Retina (tissue), 1 donor: Measurements from ENCODE around the gene GIGYF1.
"Not testable (repeated sequence)": the region's sequence is repeated elsewhere in the genome, so short reads cannot be mapped to it uniquely, and the experiment has no call there.

Source experiments
- DNase-seq: peaks from one replicate; pipeline ENCODE4 v3.0.0-alpha.2; 2016

GIGYF1 gene

GRCh38 chr7:100706672-100707311 lies 12.7 kb upstream of the GIGYF1 start:
- no peak for DNase-seq

- peak; percentile 97 for DNase-seq
Measured at GRCh38 chr7:100705753-100706671, 12.0 kb upstream of the GIGYF1 start, which contains the start of gene POP7. Gene POP7 (plus strand): TSS chr7:100706121. CDS start chr7:100706831, 710 bp downstream.

GRCh38 chr7:100705320-100705752 lies 11.3 kb upstream of the GIGYF1 start:
- peak; percentile 94 for DNase-seq

- DNase-seq, result not testable (repeated sequence)
Measured at GRCh38 chr7:100701089-100701488, 7.0 kb upstream of the GIGYF1 start.

GRCh38 chr7:100699018-100699417 lies 5.0 kb upstream of the GIGYF1 start:
- no peak for DNase-seq

- no peak for DNase-seq
Measured at GRCh38 chr7:100696123-100696521, 2.1 kb upstream of the GIGYF1 start.

- DNase-seq, result no peak
Measured at GRCh38 chr7:100693312-100694097, 545 bp downstream of the GIGYF1 start.

- DNase-seq, result no peak
Measured at GRCh38 chr7:100692578-100692961, 1.5 kb downstream of the GIGYF1 start.

GRCh38 chr7:100691676-100692577 lies 2.1 kb downstream of the GIGYF1 start:
- DNase-seq, result peak; percentile 90

- DNase-seq, result no peak
Measured at GRCh38 chr7:100689230-100690135, 4.6 kb downstream of the GIGYF1 start.

GRCh38 chr7:100688326-100688860 lies 5.7 kb downstream of the GIGYF1 start:
- DNase-seq, result no peak

- no peak for DNase-seq
Measured at GRCh38 chr7:100687751-100688300, 6.2 kb downstream of the GIGYF1 start.

- no peak for DNase-seq
Measured at GRCh38 chr7:100687261-100687660, 6.8 kb downstream of the GIGYF1 start.

GRCh38 chr7:100686822-100687211 lies 7.2 kb downstream of the GIGYF1 start:
- no peak for DNase-seq

- DNase-seq, result no peak
Measured at GRCh38 chr7:100686201-100686821, 7.7 kb downstream of the GIGYF1 start.

GRCh38 chr7:100685631-100686145 lies 8.4 kb downstream of the GIGYF1 start:
- no peak for DNase-seq

- no peak for DNase-seq
Measured at GRCh38 chr7:100685049-100685605, 8.9 kb downstream of the GIGYF1 start.

GRCh38 chr7:100684534-100685042 lies 9.5 kb downstream of the GIGYF1 start:
- no peak for DNase-seq
